Esophagus squamous epithelium (tissue), 5 donors: ENCODE measurements around the gene ADAMTS9. TPM values are rescaled to one million over a fixed set of nuclear protein-coding genes. Genes with fewer than 3 reads are reported as not detected.

Source experiments
- DNase-seq: peaks from one replicate; lab custom pipeline; 2025; lab: John Stamatoyannopoulos, UW
- H3K27ac ChIP-seq, 4 donors: fragments of 200-600 bp; sonication (generic); one replicate each; pipeline ENCODE4 v1.5.1; 2016 to 2019; ENCODE audit warnings: mild to moderate bottlenecking in 1 of 4
- H3K27me3 ChIP-seq, 4 donors: fragments of 200-600 bp; sonication (generic); 1 replicate in 3 of 4; 2 replicates in 1 of 4; pipeline versions ENCODE4 v1.5.1 to v1.6.0; 2017 to 2021; ENCODE audit warnings: antibody characterized with exemption in 1 of 4
- H3K36me3 ChIP-seq, 3 donors: fragments of 200-600 bp; sonication (generic); one replicate each; pipeline ENCODE4 v1.5.1; 2016 to 2019
- H3K4me1 ChIP-seq, 3 donors: fragments of 200-600 bp; sonication (generic); one replicate each; pipeline ENCODE4 v1.5.1; 2017 to 2019
- H3K4me3 ChIP-seq, 4 donors: fragments of 200-600 bp; sonication (generic); 1 replicate in 3 of 4; 2 replicates in 1 of 4; pipeline ENCODE4 v1.5.1; 2016 to 2019; ENCODE audit warnings: mild to moderate bottlenecking in 2 of 4, moderate library complexity in 1 of 4
- H3K9me3 ChIP-seq, 3 donors: fragments of 200-600 bp; sonication (generic); one replicate each; pipeline ENCODE4 v1.5.1; 2016 to 2019
- CTCF ChIP-seq, 6 experiments: fragments of 450-650 bp in 4 of 6; fragments of 200-600 bp in 2 of 6; sonication (generic) in 2 of 6; IDR thresholded peaks; one replicate each; pipeline ENCODE4 v1.5.1; 2016 to 2019; ENCODE audit warnings: antibody characterized with exemption in 6 of 6, mild to moderate bottlenecking in 4 of 6, moderate library complexity in 4 of 6
- POLR2A ChIP-seq, 4 donors: fragments of 450-650 bp; IDR thresholded peaks; one replicate each; pipeline ENCODE4 v1.6.1; 2017; ENCODE audit warnings: antibody characterized with exemption in 4 of 4, mild to moderate bottlenecking in 4 of 4, moderate library complexity in 3 of 4
- WGBS, 2 donors: methylation state at CpG; one replicate each; pipeline ENCODE4 v1.1.5; 2018; 5-methylcytosine and 5-hydroxymethylcytosine counted together
- intact Hi-C: fragments of 100-400 bp; cut with DNase I; formaldehyde crosslinking; loops from one replicate; pipeline ENCODE4 v1.15.0; 2022
- total RNA-seq, 4 donors: library from RNA; depleted of rRNA; stranded (reverse); fragments of >200 nt; gene quantifications; one replicate each; pipeline ENCODE4 v1.1.0, GENCODE V29; 2016
- donor health status: DM: yes; HTN: yes; CAD: no.

ADAMTS9 gene
- total RNA-seq, 4 donors from 2014 or later: 3.1 to 15.1 (median 5.9) TPM

- no peak for DNase-seq
- intact Hi-C loops: loop anchor here (10.0 kb wide), 1 partner anchor 146 kb away; no protein-coding TSS in a partner anchor
- Histone ChIP-seq H3K36me3 (peaks cover 0 to 12% (median 0%) of the 10 kb centered on the region in 3 donors), H3K27me3 (peaks cover 0 to 16% (median 0%) of the 10 kb centered on the region in 4 donors), H3K27ac (no peak overlapping the region), H3K4me1 (peaks cover 0 to 18% (median 0%) of the 10 kb centered on the region in 3 donors), H3K9me3 (no peaks in the 10 kb centered on the region), H3K4me3 (no peak overlapping the region)
- WGBS, 2 donors: 78 to 91% methylated on average over 4 of the region's 4 CpGs
- TF ChIP-seq CTCF (IDR thresholded peaks at IDR 0.05) (no peak), POLR2A (IDR thresholded peaks at IDR 0.05) (no peak)
Measured at GRCh38 chr3:64680334-64680733, 7.5 kb downstream of the ADAMTS9 start.

- no peak for TF ChIP-seq POLR2A (IDR thresholded peaks at IDR 0.05)
- TF ChIP-seq CTCF (IDR thresholded peaks at IDR 0.05): no peak
- DNase-seq: no peak
- intact Hi-C loops: no loop called here
- H3K4me1 ChIP-seq: no peaks in the 10 kb centered on the region
- H3K9me3 ChIP-seq: no peaks in the 10 kb centered on the region
- 65 to 76% methylated on average over 2 of the region's 2 CpGs for WGBS, 2 donors
- H3K27me3 ChIP-seq: no peaks in the 10 kb centered on the region
- H3K27ac ChIP-seq: no peak overlapping the region
- H3K4me3 ChIP-seq: no peak overlapping the region
- H3K36me3 ChIP-seq: peaks cover 0 to 12% (median 0%) of the 10 kb centered on the region in 3 donors
Measured at GRCh38 chr3:64677961-64678716, 9.7 kb downstream of the ADAMTS9 start.

- Histone ChIP-seq H3K27me3 (no peaks in the 10 kb centered on the region), H3K4me3 (no peak overlapping the region), H3K4me1 (no peaks in the 10 kb centered on the region), H3K9me3 (no peaks in the 10 kb centered on the region), H3K27ac (no peak overlapping the region), H3K36me3 (peaks cover 0 to 12% (median 0%) of the 10 kb centered on the region in 3 donors)
- 90 to 91% methylated on average over 2 of the region's 2 CpGs for WGBS, 2 donors
- TF ChIP-seq POLR2A (IDR thresholded peaks at IDR 0.05) (no peak), CTCF (IDR thresholded peaks at IDR 0.05) (no peak)
- intact Hi-C loops: no loop called here
- no peak for DNase-seq
Measured at GRCh38 chr3:64676831-64677230, 11.0 kb downstream of the ADAMTS9 start.

- Histone ChIP-seq H3K27me3 (no peaks in the 10 kb centered on the region), H3K4me1 (no peaks in the 10 kb centered on the region), H3K9me3 (no peaks in the 10 kb centered on the region), H3K27ac (no peak overlapping the region), H3K4me3 (no peak overlapping the region), H3K36me3 (peaks cover 0 to 10% (median 0%) of the 10 kb centered on the region in 3 donors)
- 100% methylated on average over 1 of the region's 1 CpG for WGBS, 2 donors
- intact Hi-C loops: no loop called here
- DNase-seq: no peak
- no peak for TF ChIP-seq POLR2A (IDR thresholded peaks at IDR 0.05)
- TF ChIP-seq CTCF (IDR thresholded peaks at IDR 0.05): no peak
Measured at GRCh38 chr3:64675687-64676247, 12.0 kb downstream of the ADAMTS9 start.

GRCh38 chr3:64674591-64675076 is 13.2 kb downstream of the ADAMTS9 start:
- no peak for DNase-seq
- WGBS, 2 donors: 72 to 81% methylated on average over 3 of the region's 4 CpGs
- Histone ChIP-seq H3K36me3 (peaks cover 0 to 5% (median 0%) of the 10 kb centered on the region in 3 donors), H3K9me3 (no peaks in the 10 kb centered on the region), H3K4me3 (no peak overlapping the region), H3K27ac (peak overlapping the region in 1 of 4 donors; percentile 52), H3K4me1 (no peaks in the 10 kb centered on the region), H3K27me3 (no peaks in the 10 kb centered on the region)
- intact Hi-C loops: no loop called here
- TF ChIP-seq CTCF (IDR thresholded peaks at IDR 0.05): no peak
- TF ChIP-seq POLR2A (IDR thresholded peaks at IDR 0.05): no peak
